ENCODE measurements around the gene FTMT. TPM values are rescaled to one million over a fixed set of nuclear protein-coding genes. Genes with fewer than 3 reads are reported as not detected.

FTMT gene
- total RNA-seq, 4 donors from 2014 or later, result not detected

DNA sequence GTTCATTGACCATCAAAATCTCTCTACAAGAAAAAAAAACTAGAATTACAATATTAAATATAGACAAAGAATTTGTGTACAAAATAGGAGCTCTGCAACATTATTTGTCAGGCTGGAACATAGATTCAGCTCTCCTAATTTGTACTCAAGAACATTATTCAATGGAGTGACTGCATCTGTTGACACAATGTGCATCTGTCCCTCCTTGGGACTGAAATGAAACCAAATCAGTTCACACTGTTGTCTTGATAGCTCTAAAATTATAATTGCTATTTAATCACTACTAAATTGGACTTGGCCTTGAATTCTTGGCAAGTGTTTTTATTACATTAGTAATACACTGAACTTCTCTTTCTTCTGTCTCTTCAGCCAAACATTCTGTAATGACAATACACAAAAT is 47.7 kb downstream of the FTMT start:
- no peak for DNase-seq
- H3K4me1 ChIP-seq, result no peaks in the 10 kb centered on the region
- intact Hi-C loops (cut with DNase I), result no loop called here
- H3K27me3 ChIP-seq, result no peaks in the 10 kb centered on the region
- no peaks in the 10 kb centered on the region for H3K36me3 ChIP-seq
- H3K9me3 ChIP-seq, result no peaks in the 10 kb centered on the region
- no peak overlapping the region for H3K27ac ChIP-seq
- no peak for TF ChIP-seq POLR2A (IDR thresholded peaks at IDR 0.05)
- TF ChIP-seq, protein P1, sequence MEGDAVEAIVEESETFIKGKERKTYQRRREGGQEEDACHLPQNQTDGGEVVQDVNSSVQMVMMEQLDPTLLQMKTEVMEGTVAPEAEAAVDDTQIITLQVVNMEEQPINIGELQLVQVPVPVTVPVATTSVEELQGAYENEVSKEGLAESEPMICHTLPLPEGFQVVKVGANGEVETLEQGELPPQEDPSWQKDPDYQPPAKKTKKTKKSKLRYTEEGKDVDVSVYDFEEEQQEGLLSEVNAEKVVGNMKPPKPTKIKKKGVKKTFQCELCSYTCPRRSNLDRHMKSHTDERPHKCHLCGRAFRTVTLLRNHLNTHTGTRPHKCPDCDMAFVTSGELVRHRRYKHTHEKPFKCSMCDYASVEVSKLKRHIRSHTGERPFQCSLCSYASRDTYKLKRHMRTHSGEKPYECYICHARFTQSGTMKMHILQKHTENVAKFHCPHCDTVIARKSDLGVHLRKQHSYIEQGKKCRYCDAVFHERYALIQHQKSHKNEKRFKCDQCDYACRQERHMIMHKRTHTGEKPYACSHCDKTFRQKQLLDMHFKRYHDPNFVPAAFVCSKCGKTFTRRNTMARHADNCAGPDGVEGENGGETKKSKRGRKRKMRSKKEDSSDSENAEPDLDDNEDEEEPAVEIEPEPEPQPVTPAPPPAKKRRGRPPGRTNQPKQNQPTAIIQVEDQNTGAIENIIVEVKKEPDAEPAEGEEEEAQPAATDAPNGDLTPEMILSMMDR (IDR thresholded peaks at IDR 0.05), result no peak
- no peak overlapping the region for H3K4me3 ChIP-seq

Other genes starting within 250 kb of the FTMT start
- gene SRFBP1, start 110.1 kb downstream of the FTMT start, total RNA-seq, result 10 to 100 TPM; 13.5 to 19.8 (median 14.4) TPM
- 1 to 10 TPM; 1.4 to 9.9 (median 6.6) TPM for gene LOX, start 226.4 kb downstream of the FTMT start, total RNA-seq

Measured in esophagus squamous epithelium (tissue), 5 donors.